Uterus (tissue), 2 donors: ENCODE results near the gene IFNG.

Source experiments
- POLR2A ChIP-seq, 2 donors: fragments of 450-650 bp; IDR thresholded peaks; one replicate each; pipeline ENCODE4 v1.6.1; 2016; ENCODE audit warnings: antibody characterized with exemption in 2 of 2, mild to moderate bottlenecking in 1 of 2, moderate library complexity in 1 of 2
- TF ChIP-seq, protein P1 (sequence below), 4 experiments: fragments of 200-600 bp in 2 of 4; fragments of 450-650 bp in 2 of 4; sonication (generic) in 2 of 4; IDR thresholded peaks; one replicate each; pipeline ENCODE4 v1.5.1; 2016 to 2019; ENCODE audit warnings: antibody characterized with exemption in 4 of 4, mild to moderate bottlenecking in 2 of 4, moderate library complexity in 1 of 4

DNA sequence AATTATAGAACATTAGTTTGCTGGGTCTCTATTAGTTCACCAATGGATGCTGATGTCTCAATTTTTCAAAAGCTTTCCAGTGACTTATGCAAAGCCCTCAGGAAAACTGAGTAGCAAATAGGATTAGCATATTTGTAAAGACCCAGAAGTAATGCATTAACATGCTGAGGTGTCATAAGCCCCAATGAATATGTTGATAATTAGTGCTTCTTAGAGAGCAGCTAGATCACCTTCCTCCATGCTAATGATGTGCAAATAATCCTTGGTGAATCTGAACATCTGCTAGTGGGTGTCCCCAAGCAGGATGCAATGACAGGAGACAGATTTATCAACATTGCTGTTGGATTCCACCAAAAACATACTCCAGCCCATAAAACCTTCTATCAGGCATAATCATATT, 19.0 kb downstream of the IFNG start:
- TF ChIP-seq, protein P1, sequence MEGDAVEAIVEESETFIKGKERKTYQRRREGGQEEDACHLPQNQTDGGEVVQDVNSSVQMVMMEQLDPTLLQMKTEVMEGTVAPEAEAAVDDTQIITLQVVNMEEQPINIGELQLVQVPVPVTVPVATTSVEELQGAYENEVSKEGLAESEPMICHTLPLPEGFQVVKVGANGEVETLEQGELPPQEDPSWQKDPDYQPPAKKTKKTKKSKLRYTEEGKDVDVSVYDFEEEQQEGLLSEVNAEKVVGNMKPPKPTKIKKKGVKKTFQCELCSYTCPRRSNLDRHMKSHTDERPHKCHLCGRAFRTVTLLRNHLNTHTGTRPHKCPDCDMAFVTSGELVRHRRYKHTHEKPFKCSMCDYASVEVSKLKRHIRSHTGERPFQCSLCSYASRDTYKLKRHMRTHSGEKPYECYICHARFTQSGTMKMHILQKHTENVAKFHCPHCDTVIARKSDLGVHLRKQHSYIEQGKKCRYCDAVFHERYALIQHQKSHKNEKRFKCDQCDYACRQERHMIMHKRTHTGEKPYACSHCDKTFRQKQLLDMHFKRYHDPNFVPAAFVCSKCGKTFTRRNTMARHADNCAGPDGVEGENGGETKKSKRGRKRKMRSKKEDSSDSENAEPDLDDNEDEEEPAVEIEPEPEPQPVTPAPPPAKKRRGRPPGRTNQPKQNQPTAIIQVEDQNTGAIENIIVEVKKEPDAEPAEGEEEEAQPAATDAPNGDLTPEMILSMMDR (IDR thresholded peaks at IDR 0.05) = no peak
- TF ChIP-seq POLR2A (IDR thresholded peaks at IDR 0.05) = no peak
